Measurements from ENCODE around the gene NTN1.

- no peak for TF ChIP-seq CTCF (IDR thresholded peaks at IDR 0.05; ENCODE audit: insufficient read depth, low read length, poor library complexity, severe bottlenecking)
- no peak for TF ChIP-seq EZH2phosphoT487 (conservative IDR thresholded peaks at IDR 0.05; ENCODE audit: low read length)
Observed at GRCh38 chr17:9107527-9107926, 86.2 kb downstream of the NTN1 start.

All from SU-DHL-6 (cell line).